ENCODE results near the gene C19orf44. TPM values are rescaled to one million over a fixed set of nuclear protein-coding genes. Genes with fewer than 3 reads are reported as not detected.

C19orf44 gene
- total and polyA plus RNA-seq, 2 of the 4 experiments (the other 2 are of a cell fraction) = 1.4 to 3.8 TPM

- Histone ChIP-seq H4K5ac (ENCODE audit: low read depth, low read length) (no peak overlapping the region), H3K14ac (replicated peaks; ENCODE audit: low read depth, low read length) (no peak overlapping the region), H2BK15ac (ENCODE audit: low read depth, low read length) (no peak overlapping the region), H3K9me3 (ENCODE audit: control insufficient read depth, insufficient read depth, low read length) (no peaks in the 10 kb centered on the region), H3K4me2 (ENCODE audit: low read depth, low read length) (no peak overlapping the region), H3K79me1 (ENCODE audit: low read depth in 1 of 2, low read length in 2 of 2) (peaks cover 16 to 17% of the 10 kb centered on the region in 2 experiments), H3K27me3 (ENCODE audit: control insufficient read depth, insufficient read depth, low read length) (no peaks in the 10 kb centered on the region), H4K8ac (ENCODE audit: low read depth in 2 of 2, low read length in 2 of 2) (no peak overlapping the region), H3K56ac (ENCODE audit: extremely low read depth, insufficient read depth, low read length) (no peak overlapping the region), H2AK5ac (ENCODE audit: low read depth, low read length) (no peak overlapping the region), H2BK120ac (ENCODE audit: low read depth, low read length) (no peak overlapping the region), H2AFZ (replicated peaks; ENCODE audit: low read length, poor library complexity) (no peak overlapping the region), H3K4ac (ENCODE audit: low read depth, low read length) (no peak overlapping the region), H2BK5ac (ENCODE audit: low read depth, low read length, poor library complexity, severe bottlenecking) (no peak overlapping the region), H2BK20ac (ENCODE audit: low read depth, low read length) (no peak overlapping the region), H3K4me3 (ENCODE audit: insufficient read depth, low read depth, low read length) (no peak overlapping the region), H2AK9ac (replicated peaks; ENCODE audit: low read depth, low read length, poor library complexity) (no peak overlapping the region), H3K27ac (ENCODE audit: insufficient read depth, low read length) (no peak overlapping the region), H3K9me1 (ENCODE audit: insufficient read depth, low read length) (no peaks in the 10 kb centered on the region), H4K20me1 (ENCODE audit: insufficient read depth, low read length) (peaks cover 17% of the 10 kb centered on the region; the same call in 1 of the 2 replicates), H3K23ac (ENCODE audit: low read depth, low read length) (no peak overlapping the region), H3K9ac (ENCODE audit: low read depth, low read length) (no peak overlapping the region), H3K4me1 (ENCODE audit: control insufficient read depth, insufficient read depth, low read length) (no peaks in the 10 kb centered on the region), H3K36me3 (ENCODE audit: control insufficient read depth, insufficient read depth, low read length) (peaks cover 83% of the 10 kb centered on the region), H4K91ac (ENCODE audit: insufficient read depth, low read depth, low read length) (no peak overlapping the region), H3K18ac (ENCODE audit: low read depth, low read length) (no peak overlapping the region)
- dilution Hi-C loops (cut with HindIII; ENCODE audit: low sequenced_read_pairs, unreplicated experiment) (no loop called here), intact Hi-C loops (cut with micrococcal nuclease) (no loop called here), in situ Hi-C loops (cut with MboI; ENCODE audit: low sequenced_read_pairs) (no loop called here)
- CTCF ChIA-PET = no interaction called here
- ATAC-seq (ENCODE audit: low read depth) (no peak), DNase-seq (no peak)
- 97% methylated on average over 21 of the region's 29 CpGs; no CpG with 5 or more reads in 1 of the 2 experiments for whole genome bisulfite sequencing, 2 experiments (ENCODE audit: extremely low coverage in 2 of 2, insufficient read length in 1 of 2)
- TF ChIP-seq RCOR1 (IDR thresholded peaks at IDR 0.05; ENCODE audit: insufficient replicate concordance, low read length) = no peak
- POLR2A ChIA-PET (ENCODE audit: unreplicated experiment) = no interaction called here
- BruUV-seq (replicated peaks) = no TSS peak
Measured at GRCh38 chr19:16525751-16526481, 29.7 kb downstream of the C19orf44 start.

Measured in IMR-90 (cell line).